ENCODE data around the gene NCOA7.

GRCh38 chr6:125888989-125889656, 98.4 kb downstream of the NCOA7 start:
- TF ChIP-seq, protein P1, sequence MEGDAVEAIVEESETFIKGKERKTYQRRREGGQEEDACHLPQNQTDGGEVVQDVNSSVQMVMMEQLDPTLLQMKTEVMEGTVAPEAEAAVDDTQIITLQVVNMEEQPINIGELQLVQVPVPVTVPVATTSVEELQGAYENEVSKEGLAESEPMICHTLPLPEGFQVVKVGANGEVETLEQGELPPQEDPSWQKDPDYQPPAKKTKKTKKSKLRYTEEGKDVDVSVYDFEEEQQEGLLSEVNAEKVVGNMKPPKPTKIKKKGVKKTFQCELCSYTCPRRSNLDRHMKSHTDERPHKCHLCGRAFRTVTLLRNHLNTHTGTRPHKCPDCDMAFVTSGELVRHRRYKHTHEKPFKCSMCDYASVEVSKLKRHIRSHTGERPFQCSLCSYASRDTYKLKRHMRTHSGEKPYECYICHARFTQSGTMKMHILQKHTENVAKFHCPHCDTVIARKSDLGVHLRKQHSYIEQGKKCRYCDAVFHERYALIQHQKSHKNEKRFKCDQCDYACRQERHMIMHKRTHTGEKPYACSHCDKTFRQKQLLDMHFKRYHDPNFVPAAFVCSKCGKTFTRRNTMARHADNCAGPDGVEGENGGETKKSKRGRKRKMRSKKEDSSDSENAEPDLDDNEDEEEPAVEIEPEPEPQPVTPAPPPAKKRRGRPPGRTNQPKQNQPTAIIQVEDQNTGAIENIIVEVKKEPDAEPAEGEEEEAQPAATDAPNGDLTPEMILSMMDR (IDR thresholded peaks at IDR 0.05), result peak; percentile 75
- TF ChIP-seq EZH2 (IDR thresholded peaks at IDR 0.05), result no peak
